Stimulated activated CD4-positive, alpha-beta T cell treated with anti-CD3 and anti-CD28 coated beads, Interleukin-12 subunit alpha, Interleukin-12 subunit beta, amount 100 ng/mL, for 4 hours (primary cell): ENCODE results near the gene TRIL.

Source experiments
- DNase-seq: peaks from one replicate; pipeline ENCODE4 v3.0.0-alpha.2; 2020

The TRIL gene, protein sequence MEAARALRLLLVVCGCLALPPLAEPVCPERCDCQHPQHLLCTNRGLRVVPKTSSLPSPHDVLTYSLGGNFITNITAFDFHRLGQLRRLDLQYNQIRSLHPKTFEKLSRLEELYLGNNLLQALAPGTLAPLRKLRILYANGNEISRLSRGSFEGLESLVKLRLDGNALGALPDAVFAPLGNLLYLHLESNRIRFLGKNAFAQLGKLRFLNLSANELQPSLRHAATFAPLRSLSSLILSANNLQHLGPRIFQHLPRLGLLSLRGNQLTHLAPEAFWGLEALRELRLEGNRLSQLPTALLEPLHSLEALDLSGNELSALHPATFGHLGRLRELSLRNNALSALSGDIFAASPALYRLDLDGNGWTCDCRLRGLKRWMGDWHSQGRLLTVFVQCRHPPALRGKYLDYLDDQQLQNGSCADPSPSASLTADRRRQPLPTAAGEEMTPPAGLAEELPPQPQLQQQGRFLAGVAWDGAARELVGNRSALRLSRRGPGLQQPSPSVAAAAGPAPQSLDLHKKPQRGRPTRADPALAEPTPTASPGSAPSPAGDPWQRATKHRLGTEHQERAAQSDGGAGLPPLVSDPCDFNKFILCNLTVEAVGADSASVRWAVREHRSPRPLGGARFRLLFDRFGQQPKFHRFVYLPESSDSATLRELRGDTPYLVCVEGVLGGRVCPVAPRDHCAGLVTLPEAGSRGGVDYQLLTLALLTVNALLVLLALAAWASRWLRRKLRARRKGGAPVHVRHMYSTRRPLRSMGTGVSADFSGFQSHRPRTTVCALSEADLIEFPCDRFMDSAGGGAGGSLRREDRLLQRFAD

DNA sequence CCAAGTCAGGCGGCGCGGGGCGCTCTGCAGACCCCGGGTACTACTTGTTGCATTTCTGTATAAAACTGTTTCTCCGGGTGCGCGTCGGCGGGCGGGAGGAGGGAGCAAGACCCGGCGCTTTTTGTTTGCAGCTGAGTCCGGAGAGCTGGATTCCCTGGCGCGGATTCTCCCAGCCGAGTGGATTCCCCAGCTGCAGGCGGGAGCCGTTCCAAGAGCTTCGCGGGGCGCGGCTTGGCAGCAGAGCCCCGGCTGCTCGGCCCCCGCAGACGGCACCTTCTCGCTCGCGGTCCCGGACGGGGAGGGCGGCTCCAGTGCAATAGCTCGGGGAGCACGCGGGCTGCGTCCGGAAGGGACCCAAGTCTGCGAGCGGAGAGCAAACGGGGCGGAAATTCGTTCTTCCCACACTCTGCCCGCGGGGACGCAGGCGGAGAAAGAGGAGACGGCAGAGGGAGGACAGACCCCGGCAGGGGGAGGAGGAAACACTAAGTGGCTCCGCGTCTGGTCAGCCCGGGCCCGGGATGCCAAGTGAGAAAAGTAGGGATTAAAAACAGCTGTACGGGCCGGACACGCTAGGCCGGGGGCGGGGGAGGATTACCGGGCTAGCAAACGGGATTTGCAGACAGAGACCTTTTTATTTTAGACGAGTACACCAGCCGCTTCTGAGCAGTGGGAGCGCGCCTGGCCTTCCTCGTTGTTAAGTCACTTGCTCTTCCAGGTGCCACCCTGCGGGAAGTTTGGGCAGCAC is at the start of gene TRIL:
TSS of gene TRIL (minus strand) at position 96 of the 745 bp plus-strand sequence. CDS start 284 bp downstream, outside the sequence.
- DNase-seq, result no peak

DNA sequence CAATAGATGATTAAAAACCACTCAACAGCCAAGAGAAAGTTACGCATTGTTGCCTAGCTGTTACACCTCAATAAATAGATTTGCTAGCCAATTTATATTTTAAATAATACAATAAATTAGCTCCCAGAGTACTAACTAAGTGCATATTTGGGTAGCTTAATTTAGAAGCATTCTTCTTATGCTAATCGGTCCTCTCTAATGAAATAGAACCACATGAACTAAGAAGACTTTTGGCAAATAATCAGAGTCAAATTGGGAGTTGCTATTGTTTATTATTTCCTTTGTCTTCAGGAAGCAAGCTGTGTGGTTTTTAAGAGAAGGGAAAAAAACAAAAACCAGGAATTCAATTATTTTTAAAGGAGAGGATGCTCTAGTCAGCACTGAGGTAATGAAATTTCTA is 49.0 kb upstream of the TRIL start:
- no peak for DNase-seq

DNA sequence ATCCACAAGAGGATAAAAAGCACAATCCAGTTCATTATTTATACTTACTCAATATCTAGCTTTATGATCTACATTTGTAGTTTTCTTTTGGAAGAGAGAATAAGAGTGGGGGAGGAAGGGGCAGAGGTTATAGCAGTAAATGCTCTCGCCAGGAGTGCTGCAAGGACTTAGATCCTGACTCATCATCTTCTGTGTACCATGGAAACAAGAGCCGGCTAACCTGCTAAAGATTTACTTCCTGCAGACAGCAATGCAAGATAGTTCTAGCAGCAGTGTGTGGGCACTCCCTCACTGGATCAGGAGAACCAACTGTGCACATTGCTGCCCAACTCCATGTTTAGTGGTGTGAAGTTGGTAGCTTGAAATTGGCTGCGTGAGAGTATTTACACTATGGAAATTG is 47.7 kb upstream of the TRIL start:
- no peak for DNase-seq

DNA sequence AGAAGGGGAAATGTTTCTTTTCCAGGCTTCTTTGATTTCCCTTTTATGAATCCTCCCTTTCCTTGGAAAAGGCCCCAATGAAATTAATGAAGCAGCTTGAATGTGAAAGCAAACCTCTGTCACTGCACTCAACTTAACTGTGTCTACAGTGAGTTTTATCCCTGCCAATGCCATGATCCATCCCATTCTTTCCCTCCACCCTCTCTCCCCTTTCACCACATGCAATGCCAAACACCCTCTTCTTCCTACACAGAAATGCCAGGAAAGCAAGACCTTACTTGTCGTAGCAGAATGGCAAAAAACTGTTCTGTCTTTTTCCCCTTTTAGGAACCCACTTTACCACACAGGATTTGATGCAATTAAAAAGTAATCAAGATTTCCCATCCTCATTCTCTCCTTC is 47.3 kb upstream of the TRIL start:
- DNase-seq, result no peak

DNA sequence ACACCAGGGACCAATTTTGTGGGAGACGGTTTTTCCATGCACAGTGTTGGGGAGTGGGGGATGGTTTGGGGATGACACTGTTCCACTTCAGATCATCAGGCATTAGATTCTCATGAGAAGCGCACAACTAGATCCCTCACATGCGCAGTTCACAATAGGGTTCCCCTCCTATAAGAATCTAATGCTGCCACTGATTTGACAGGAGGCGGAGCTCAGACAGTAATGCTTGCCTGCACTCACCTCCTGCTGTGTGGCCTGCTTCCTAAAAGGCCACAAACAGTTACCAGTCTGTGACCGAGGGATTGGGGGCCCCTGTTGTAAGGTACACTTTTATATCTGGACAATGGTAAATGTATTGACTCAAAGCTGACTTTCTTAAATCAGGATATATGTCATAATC is 45.6 kb upstream of the TRIL start:
- no peak for DNase-seq

DNA sequence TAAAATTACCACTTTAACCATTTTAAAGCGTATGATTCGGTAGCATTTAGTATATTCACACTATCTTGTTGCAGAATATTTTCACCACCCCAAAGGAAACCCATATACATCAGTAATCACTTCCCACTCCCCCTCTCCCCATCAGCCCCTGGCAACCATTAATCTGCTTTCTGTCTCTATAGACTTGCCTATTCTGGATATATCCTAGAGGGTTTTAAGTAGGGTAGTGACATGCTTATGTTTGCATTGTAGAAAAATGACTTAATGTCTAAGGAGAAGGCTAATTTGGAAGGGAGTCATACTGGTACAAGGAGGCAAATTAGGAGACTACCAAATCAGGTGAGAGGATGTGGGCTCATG is 42.6 kb upstream of the TRIL start:
- no peak for DNase-seq

DNA sequence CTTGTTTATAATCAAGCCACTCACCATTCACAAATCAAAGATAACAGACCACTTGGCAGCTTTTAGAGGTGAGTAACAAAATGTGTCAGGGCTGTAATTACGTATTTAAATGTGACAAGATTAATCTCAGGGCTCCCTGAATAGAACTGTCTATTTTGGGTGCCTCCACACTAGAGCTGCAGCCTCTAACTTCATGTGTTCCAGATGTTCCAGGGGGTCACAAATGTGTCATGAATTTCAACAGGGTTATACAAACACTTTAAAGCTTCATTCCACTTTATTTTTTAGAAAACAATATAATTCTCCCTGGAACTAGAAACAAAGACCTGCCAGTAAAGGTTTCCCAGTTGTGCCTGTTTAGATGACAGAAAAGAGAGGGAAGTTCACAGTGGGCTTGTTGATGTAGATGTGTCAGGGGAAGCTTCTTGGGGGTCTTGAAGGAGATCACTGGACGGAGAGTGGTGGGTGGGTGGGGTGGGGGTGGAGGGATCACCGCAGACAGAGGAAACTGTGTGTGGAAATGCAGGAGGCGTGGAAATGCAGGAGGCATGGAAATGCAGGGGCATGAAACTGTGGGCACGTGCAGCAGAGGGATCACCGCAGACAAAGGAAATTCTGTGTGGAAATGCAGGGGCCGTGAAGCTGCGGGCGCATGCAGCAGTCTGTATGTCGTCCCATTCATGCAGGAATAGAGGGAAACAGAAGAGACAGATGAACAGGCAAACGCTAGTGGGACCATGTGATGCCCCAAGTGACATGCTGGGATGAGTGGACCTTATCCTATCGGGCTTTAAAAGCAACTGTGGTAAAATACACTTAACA is 42.0 kb upstream of the TRIL start:
- DNase-seq, result no peak

DNA sequence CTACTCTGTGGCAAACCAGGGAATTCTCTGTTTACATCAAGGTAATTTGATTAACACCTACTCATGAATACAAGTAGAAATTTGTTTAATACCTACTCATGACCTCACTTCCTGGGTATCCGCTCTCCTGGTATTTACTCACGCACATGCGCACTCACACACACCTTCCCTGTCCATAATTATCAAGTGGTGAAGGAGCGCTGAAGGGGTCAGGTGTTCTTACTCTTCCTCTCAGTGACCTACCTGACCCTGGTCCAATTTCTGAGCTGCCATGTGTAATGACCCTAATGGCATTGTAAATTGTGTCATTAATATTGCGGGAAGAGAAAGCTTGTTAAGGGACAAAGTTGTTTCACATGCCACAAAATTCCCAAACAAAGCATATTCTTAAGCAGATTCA is 41.3 kb upstream of the TRIL start:
- no peak for DNase-seq

DNA sequence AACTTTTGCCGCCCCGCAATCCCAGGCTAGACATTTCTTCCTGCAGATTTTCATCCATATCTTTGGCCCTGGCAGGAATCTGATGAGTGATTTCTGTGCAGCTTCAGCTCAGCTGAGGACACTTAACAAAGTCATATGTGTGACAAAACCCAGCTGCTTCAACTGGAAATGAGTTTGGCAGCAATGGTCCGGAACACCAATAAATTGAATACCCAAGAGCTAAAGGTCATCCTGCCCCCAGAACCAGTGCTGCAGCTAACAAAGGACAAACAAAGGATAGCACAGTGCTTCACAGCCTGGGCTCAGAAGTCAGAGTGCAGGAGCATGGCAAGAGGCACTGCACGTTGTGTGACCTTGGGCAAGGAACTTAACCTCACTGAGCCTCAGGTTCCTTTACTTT is 40.0 kb upstream of the TRIL start:
- no peak for DNase-seq

DNA sequence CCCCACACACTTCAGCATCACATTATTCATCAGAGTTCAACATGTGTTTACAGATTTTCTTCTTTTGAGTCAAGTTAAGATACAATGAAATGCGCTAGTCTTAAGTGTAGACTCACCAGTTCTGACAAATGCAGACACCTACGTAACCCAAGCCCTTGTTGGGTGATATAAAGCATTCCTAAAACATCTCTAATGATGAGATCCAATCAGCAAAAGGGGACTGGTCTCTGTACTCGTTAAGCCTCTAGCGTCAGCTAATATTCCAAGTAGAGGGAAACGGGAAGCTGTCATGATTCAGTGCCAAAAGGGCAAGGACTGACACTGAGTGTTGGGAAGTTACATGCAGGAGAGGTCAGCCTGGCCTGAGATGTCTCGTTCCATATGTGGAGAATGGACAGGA is 38.7 kb upstream of the TRIL start:
- no peak for DNase-seq

DNA sequence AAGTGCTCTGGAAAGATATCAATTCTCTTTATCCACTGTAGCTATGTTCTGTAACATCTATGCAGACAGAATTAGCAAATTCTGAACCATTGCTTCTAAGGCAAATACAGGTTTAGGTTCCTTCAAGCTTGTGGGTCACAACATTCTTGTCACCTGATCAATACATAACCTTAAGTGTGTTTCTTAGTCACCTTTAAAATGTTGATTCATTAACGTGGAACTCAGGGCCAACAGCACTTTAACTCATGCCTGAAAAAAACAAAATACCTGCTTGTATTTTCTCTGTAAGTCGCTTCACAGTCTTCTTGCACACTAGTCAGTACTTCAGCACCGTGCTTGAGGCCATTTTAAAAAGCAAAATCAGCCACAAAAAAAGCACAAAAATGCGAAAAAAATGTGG is 35.2 kb upstream of the TRIL start:
- no peak for DNase-seq

DNA sequence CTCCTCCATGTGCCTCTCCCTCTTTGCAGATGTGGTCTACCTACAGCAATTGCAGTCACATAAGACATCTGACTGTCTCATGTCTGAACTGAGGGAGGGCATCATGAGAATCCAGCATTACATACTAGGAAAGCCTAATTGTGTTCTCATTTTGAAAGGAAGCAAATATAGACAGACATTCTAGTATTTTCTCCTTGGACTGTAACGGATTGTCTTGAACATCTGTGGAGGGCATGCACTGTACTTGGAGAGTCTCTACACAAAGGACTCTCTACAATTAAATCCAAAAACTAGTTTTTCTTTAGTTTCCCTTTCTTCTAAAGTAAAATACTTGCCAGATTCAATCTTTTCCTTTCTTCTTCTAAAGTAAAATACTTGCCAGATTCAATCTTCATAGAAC is 34.7 kb upstream of the TRIL start:
- no peak for DNase-seq

DNA sequence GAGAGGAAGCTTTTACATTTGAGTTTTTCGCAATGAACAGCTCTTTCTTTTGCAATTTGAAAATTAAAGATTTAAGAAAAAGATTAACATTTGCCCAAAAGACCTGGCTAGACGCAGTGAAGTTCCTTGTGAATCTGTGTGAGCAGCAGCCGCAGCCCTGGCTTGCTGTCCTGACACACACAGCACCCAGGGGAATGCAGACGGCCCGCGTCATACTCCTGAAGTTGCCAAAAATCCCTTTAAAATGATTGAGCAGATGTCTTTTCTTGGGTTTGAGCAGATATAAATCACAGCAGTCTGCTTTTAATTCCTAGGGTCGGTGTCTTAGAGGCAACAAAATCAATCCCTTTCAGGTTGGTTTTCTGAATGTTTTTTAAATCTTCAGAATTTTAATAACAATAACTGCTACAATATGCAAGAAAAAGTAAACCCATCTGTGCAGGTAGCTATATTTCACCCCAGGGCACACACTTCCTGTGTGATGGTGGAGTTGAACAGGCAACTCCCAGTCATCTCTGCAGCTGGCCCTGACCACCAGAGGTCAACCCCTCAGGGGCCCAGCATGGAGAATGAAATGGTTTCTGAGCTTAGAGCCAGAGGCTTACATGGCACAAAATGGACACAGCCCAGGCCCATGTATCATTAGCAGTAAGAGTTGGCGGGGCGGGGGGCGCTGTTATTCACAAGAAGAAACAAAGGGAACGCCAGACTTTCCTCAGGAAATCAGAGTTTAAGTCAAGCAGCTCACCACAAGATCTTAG is 32.2 kb upstream of the TRIL start:
- no peak for DNase-seq

DNA sequence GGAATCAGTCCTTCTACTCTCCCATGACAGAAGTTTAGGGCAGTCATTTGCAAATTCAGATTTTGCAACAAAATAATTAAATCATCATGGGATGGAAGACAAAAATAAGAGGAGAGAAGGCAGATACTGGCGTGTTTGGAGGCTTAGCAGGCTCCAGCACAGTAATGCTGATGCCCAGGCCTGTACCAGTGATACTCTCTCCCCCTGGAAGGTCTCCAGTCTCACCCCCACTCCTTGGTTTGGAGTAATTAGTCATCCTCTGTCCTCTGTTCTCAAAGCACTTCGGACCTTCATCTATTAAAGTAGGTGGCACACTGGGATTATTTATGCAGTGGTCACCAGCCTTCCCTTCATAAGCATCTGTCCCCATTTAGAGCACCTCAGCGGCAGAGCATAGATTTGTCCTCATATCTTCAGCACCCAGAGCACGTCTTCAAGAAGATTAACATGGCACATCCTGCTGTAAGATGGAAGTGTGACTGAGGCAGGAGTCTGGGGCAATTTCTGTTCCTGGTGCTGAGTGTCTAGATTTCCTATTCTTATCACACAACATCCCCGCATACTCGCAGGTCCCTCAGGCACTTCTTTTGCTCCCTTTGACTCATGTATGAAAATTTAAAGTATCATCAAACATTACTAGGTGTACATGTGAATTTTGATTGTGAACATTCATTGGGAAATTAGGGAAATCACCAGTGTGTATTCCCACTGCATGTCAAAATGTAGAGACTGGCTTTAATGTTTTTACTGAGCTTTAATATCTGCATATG is 31.3 kb upstream of the TRIL start:
- no peak for DNase-seq

DNA sequence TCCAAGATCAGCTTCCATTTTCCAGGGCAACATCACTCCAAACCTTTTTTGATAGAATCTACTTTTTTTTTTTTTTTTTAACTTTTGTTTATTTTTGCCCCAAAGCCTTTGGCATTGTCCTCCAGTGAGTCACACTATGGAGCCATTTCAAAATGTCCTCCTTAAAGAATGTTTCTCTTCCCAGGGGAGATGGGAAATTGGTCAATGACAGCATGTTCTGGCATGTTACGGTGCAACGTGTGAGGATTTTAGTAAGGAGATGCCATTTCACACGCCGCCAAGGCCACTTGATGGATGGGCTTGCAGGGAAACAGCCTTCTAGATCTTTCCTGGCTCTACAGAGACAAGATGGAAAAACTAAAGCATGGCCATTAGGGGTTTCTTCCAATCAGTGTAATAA is 30.7 kb upstream of the TRIL start:
- DNase-seq, result no peak

DNA sequence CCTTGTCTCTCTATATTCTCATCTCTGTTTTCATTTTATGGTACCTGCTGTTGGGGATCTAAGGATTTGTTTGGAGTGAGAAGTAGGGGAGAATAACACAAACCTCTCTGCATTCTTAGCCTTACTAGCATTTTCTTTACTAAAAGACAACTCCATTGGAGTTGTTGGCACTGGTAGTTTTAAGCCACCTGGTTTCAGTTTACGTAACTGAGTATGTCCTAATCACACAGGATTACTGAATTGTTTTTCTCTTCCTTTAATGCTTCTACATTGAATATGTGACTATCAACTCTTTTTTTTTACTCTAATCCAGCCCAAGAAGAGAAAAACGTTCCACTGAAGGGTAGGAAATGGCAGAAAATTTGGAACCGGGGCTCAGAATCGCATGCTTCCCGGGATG is 30.0 kb upstream of the TRIL start:
- DNase-seq, result no peak

DNA sequence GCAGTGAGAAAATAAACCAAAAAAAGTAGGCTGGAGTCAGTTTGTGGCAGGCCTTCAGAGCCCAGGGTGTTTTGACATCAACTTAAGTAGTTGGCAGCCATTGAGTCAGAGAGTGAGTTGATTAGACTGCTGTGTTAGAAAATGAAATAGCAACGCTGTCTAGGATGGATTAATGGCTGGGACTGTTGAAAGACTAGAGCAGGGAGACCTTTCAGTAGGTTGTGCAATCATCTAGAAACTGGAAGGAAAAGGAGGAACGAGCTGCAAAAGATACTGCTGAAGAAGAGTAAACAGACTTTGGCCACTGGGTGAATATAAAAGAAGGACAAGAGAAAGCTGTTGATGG is 28.6 kb upstream of the TRIL start:
- DNase-seq, result no peak

DNA sequence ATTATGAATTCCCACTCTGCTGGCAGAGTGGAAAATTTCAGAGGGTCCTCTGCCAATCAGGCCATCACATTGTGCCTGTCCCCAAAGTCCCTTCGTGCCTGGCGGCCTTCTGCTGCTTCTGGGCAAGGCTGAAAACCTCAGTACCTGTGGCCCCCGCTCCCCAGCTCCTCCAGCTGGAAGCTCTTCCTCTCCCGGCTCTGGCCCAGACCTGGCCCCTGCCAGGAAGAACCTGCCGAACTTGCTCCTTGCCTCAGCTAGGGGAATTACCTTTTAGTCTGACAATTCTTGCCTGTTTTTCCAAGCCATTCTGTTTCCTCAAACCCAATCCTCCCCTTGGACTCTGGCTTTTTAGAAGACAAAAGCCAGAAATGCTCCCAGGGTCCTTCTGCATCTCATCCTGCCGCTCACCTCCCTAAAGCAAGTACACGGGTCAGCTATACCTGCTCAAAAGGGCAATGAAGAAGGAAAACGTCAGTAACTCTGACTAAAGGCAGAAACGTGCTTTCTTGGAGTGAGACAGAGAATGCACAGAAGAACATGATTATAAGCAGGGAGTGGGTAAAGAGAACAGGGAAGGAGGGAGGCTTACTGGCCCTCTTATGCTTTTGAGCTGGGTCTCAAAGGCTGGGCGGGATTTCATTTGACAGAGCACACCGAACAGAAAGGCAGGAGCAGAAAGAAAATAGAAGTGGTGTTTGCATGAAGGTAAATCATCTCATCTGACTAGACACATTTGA is 28.1 kb upstream of the TRIL start:
- DNase-seq, result no peak

DNA sequence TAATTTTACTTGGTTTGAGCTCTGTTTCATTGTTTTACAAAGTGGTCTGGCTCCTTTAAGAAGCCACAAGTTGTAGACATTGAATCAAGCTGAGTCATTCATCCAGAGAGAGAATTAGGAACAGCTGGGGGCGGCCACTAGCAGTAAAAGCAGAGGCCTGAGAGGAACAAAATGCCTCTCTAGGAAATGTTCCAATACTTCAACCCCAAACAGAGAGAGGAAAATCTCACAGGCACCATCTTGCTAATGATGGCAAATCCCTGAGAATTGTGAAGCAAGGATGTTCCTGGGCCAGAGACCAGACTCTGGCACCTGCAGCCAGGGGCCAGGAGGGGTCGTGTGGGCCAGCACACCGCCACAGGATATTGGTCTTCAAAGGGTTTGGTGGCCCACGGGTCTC is 26.5 kb upstream of the TRIL start:
- no peak for DNase-seq

DNA sequence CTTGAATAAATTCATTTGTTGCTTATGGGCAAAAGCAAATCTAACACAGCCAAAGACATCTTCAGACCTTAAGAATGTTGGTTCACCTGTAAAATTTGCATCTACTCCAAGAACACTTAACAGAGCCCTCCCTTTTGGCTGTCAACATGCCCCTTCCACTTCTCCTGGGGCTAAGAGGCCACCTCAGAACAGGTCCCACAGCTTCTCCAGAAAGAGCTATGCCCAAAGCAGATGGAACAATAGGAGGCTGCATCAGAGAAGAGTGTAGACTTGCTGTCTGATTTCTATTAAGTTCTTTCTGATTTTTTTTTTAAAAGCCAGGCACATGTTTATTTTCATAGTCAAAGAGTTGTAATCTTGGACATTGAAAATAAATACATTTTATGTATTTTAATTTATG is 26.1 kb upstream of the TRIL start:
- no peak for DNase-seq
